Naive thymus-derived CD4-positive, alpha-beta T cell (primary cell): Measurements from ENCODE around the gene EHMT2. TPM values are rescaled to one million over a fixed set of nuclear protein-coding genes. Genes with fewer than 3 reads are reported as not detected.

ENCODE experiments used
- ATAC-seq: fragments of 150-1000 bp; cut with Tn5 transposase; 2 replicates; pipeline ENCODE4 v1.10.0; 2021; ENCODE audit warnings: mild to moderate bottlenecking, moderate library complexity
- CTCF ChIA-PET: fragments of 350-600 bp; sonication (Branson Sonifier 250); formaldehyde crosslinking; loops from one replicate; lab custom pipeline; 2021; ENCODE audit warnings: antibody characterized with exemption; lab: Charles Lee
- POLR2A ChIA-PET: fragments of 350-600 bp; sonication (Branson Sonifier 250); formaldehyde crosslinking; loops from one replicate; lab custom pipeline; 2021; ENCODE audit warnings: antibody characterized with exemption, inconsistent platforms; lab: Charles Lee
- DNase-seq, 9 donors: peaks; one replicate each; pipeline versions ENCODE4 v3.0.0 to v3.0.0-alpha.2; 2020 to 2022; ENCODE audit warnings: mixed read lengths in 1 of 9
- H3K27ac ChIP-seq: one replicate; pipeline ENCODE4 v1.7.0; 2013; ENCODE audit warnings: mild to moderate bottlenecking, low read depth, low read length, moderate library complexity
- H3K27me3 ChIP-seq, 2 donors: one replicate each; pipeline ENCODE4 v1.7.0; 2013; ENCODE audit warnings: low read length in 2 of 2, mild to moderate bottlenecking in 2 of 2, moderate library complexity in 2 of 2; ENCODE audit not compliant: control insufficient read depth in 2 of 2, insufficient read depth in 2 of 2
- H3K36me3 ChIP-seq, 3 experiments: 1 replicate in 2 of 3; 2 replicates in 1 of 3; pipeline ENCODE4 v1.7.0; 2013; ENCODE audit warnings: low read length in 3 of 3, mild to moderate bottlenecking in 3 of 3, moderate library complexity in 1 of 3; ENCODE audit not compliant: insufficient read depth in 3 of 3, control insufficient read depth in 2 of 3
- H3K4me1 ChIP-seq, 2 donors: one replicate each; pipeline ENCODE4 v1.7.0; 2013; ENCODE audit warnings: low read length in 2 of 2, mild to moderate bottlenecking in 2 of 2, moderate library complexity in 1 of 2; ENCODE audit not compliant: control insufficient read depth in 2 of 2, insufficient read depth in 2 of 2
- H3K4me3 ChIP-seq: 2 replicates; pipeline ENCODE4 v1.7.0; 2013; ENCODE audit warnings: mild to moderate bottlenecking, low read length
- H3K9me3 ChIP-seq, 3 experiments: 1 replicate in 2 of 3; 2 replicates in 1 of 3; pipeline ENCODE4 v1.7.0; 2013; ENCODE audit warnings: low read length in 3 of 3; ENCODE audit not compliant: control insufficient read depth in 2 of 3
- H3K27ac Mint-ChIP-seq, 9 donors: one replicate each; pipeline ENCODE4 v1.8.0; 2020 to 2022; ENCODE audit warnings: mixed read lengths in 9 of 9, mild to moderate bottlenecking in 8 of 9, moderate library complexity in 5 of 9, inconsistent platforms in 2 of 9
- H3K27me3 Mint-ChIP-seq, 5 donors: one replicate each; pipeline ENCODE4 v1.8.0; 2021 to 2022; ENCODE audit warnings: mixed read lengths in 5 of 5, mild to moderate bottlenecking in 1 of 5
- H3K36me3 Mint-ChIP-seq, 5 donors: one replicate each; pipeline ENCODE4 v1.8.0; 2020 to 2022; ENCODE audit warnings: mixed read lengths in 5 of 5, mild to moderate bottlenecking in 3 of 5, inconsistent platforms in 1 of 5
- H3K4me1 Mint-ChIP-seq, 7 donors: one replicate each; pipeline ENCODE4 v1.8.0; 2020 to 2022; ENCODE audit warnings: mixed read lengths in 7 of 7, mild to moderate bottlenecking in 3 of 7, inconsistent platforms in 1 of 7
- H3K4me3 Mint-ChIP-seq, 10 donors: one replicate each; pipeline ENCODE4 v1.8.0; 2020 to 2022; ENCODE audit warnings: mild to moderate bottlenecking in 10 of 10, mixed read lengths in 10 of 10, moderate library complexity in 6 of 10, inconsistent platforms in 2 of 10
- H3K9me3 Mint-ChIP-seq, 11 donors: one replicate each; pipeline ENCODE4 v1.8.0; 2020 to 2022; ENCODE audit warnings: mixed read lengths in 11 of 11, mild to moderate bottlenecking in 4 of 11, inconsistent platforms in 1 of 11, moderate library complexity in 1 of 11
- intact Hi-C, 2 donors: fragments of 100-400 bp; cut with micrococcal nuclease; formaldehyde crosslinking; loops; one replicate each; pipeline ENCODE4 v1.15.1; 2023
- polyA plus RNA-seq, 2 donors: library from polyadenylated mRNA; unstranded; fragments of 300-500 nt; fragmentation: Illumina TruSeq; gene quantifications; one replicate each; pipeline ENCODE4 v1.2.3, GENCODE V29; 2021
- total RNA-seq, 6 experiments: library from RNA in 5 of 6; stranded (reverse) in 5 of 6; gene quantifications; 1 replicate in 5 of 6; 2 replicates in 1 of 6; pipeline ENCODE4 v1.2.3 and lab custom pipeline; 2021 to 2026

The EHMT2 gene
- total and polyA plus RNA-seq, 7 experiments from 2014 or later: 37.3 to 94.2 (median 66.5) TPM

DNA sequence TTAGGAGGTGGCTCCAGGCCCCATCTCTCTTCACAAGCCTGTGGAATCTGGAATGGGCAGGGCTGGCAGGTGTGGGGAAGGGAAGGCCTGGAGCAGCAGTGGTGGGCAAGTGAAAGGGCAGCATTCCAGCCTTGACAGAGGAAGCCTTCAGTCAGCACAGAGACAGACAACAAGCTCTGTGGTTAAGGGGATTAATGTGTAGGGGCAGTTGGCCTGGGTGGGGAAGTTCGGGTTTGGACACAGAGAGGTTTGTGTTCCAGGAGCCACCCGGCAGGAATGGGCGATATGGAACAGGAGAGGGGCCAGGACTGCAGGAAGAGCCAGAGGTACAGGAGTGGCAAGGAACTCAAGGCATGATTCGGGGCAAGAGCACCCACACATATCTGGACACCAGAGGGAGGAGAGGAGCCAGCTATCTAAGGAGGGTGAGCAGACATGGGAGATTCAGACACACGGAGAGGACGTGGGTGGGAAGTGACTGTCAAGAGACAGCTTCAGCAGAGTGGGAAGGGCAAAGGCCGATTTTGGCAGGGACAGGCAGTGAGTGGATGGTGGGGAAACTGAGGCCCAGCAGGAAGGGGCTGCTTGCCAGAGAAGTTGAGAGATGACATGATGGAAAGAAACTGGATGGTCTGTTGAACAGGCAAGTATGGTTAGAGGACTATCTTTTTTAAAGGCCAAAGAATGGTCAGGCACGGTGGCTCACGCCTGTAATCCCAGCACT lies 16.2 kb downstream of the EHMT2 start:
- Histone ChIP-seq H3K9me3 (no peaks in the 10 kb centered on the region), H3K27me3 (no peaks in the 10 kb centered on the region), H3K4me3 (no peak overlapping the region), H3K36me3 (peaks cover 0 to 69% (median 3%) of the 10 kb centered on the region in 3 experiments), H3K27ac (no peak overlapping the region), H3K4me1 (no peaks in the 10 kb centered on the region)
- ATAC-seq (no peak), DNase-seq (no peak)
- intact Hi-C loops: no loop called here
- Mint-ChIP-seq H3K4me3 (no peak overlapping the region), H3K27me3 (no peaks in the 10 kb centered on the region), H3K36me3 (peaks cover 9 to 45% (median 21%) of the 10 kb centered on the region in 5 donors), H3K4me1 (peaks cover 0 to 5% (median 0%) of the 10 kb centered on the region in 7 donors), H3K27ac (peak overlapping the region in 1 of 9 donors; percentile 28), H3K9me3 (no peaks in the 10 kb centered on the region)
- CTCF ChIA-PET: interaction anchor here (0.6 kb wide), 1 partner anchor 296 kb away, joined by 3 read pairs; no protein-coding TSS in a partner anchor
- POLR2A ChIA-PET: no interaction called here

DNA sequence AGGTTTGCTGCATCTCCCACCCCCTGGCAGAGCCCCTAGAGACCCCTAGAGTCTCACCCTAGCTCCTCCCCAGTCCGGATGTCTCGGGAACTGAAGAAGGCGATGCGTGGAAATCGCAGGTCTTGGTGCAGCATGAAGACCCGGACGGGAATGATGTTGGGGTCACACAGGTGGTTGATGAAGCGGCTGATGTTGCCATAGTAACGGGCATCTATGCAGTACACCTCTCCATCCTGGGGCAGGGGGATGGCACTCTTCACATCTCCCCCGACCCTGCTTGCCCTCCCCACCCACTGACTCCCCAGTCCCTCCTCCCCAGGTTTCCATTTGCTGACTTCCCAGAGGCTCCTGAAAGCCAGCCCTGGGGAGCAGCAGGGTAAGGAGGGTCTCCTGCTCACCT lies 16.9 kb downstream of the EHMT2 start:
- ATAC-seq: no peak

DNA sequence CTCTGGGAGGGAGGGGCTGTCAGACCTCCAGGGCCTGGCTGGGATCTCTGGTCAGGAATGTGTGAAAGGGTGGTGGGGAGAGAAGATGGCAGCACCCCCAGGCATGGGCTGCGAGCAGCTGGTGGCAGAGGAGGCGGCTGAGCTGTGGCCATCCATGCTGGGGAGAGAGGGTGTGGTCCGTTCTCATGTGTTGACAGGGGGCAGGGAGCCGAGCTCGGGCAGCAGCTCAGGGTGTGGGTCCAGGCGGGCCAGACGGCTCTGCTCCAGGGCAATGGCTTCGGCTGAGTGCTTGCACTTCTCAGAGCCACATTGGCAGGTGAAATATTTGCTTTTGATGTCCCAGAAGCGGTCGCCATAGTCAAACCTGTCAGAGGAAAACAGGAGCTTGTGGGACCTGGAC lies 17.6 kb downstream of the EHMT2 start:
- Histone ChIP-seq H3K27me3 (no peaks in the 10 kb centered on the region), H3K9me3 (no peaks in the 10 kb centered on the region), H3K36me3 (peaks cover 0 to 55% (median 3%) of the 10 kb centered on the region in 3 experiments), H3K4me1 (no peaks in the 10 kb centered on the region), H3K27ac (no peak overlapping the region), H3K4me3 (no peak overlapping the region)
- Mint-ChIP-seq H3K27me3 (no peaks in the 10 kb centered on the region), H3K36me3 (peaks cover 6 to 35% (median 17%) of the 10 kb centered on the region in 5 donors), H3K27ac (no peak overlapping the region), H3K4me3 (no peak overlapping the region), H3K9me3 (no peaks in the 10 kb centered on the region), H3K4me1 (no peaks in the 10 kb centered on the region)
- intact Hi-C loops: no loop called here
- CTCF ChIA-PET: no interaction called here
- POLR2A ChIA-PET: no interaction called here
- no peak for ATAC-seq
- DNase-seq: no peak

More for the DNA sequence above, 16.9 kb downstream of the EHMT2 start:
- no peak overlapping the region for H3K4me3 ChIP-seq
- intact Hi-C loops: no loop called here
- no peaks in the 10 kb centered on the region for H3K9me3 ChIP-seq
- no peak overlapping the region for H3K27ac Mint-ChIP-seq
- no peak overlapping the region for H3K4me3 Mint-ChIP-seq
- H3K4me1 ChIP-seq: no peaks in the 10 kb centered on the region
- peaks cover 0 to 62% (median 3%) of the 10 kb centered on the region in 3 experiments for H3K36me3 ChIP-seq
- CTCF ChIA-PET: no interaction called here
- H3K4me1 Mint-ChIP-seq: no peaks in the 10 kb centered on the region
- H3K27me3 Mint-ChIP-seq: no peaks in the 10 kb centered on the region
- POLR2A ChIA-PET: no interaction called here
- no peaks in the 10 kb centered on the region for H3K27me3 ChIP-seq
- H3K27ac ChIP-seq: no peak overlapping the region
- H3K36me3 Mint-ChIP-seq: peaks cover 6 to 38% (median 17%) of the 10 kb centered on the region in 5 donors
- no peak for DNase-seq
- no peaks in the 10 kb centered on the region for H3K9me3 Mint-ChIP-seq

DNA sequence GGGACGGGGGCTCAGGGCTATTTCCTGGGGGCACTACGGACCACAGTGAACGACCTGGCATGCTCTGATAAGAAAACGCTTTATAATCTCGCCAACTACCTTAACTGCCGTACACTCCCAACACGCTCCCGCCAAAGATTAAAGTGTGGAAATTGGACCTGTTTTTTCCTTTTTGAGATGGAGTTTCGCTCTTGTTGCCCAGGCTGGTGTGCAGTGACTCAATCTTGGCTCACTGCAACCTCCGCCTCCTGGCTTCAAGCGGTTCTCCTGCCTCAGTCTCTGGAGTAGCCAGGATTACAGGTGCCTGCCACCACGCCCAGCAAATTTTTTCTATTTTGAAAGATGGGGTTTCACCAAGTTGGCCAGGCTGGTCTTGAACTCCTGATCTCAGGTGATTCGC lies 18.4 kb downstream of the EHMT2 start:
- DNase-seq: no peak
- Histone ChIP-seq H3K9me3 (no peaks in the 10 kb centered on the region), H3K4me1 (no peaks in the 10 kb centered on the region), H3K27ac (no peak overlapping the region), H3K4me3 (no peak overlapping the region), H3K27me3 (no peaks in the 10 kb centered on the region), H3K36me3 (peaks cover 0 to 48% (median 3%) of the 10 kb centered on the region in 3 experiments)
- Mint-ChIP-seq H3K4me3 (no peak overlapping the region), H3K9me3 (no peaks in the 10 kb centered on the region), H3K4me1 (peaks cover 0 to 3% (median 0%) of the 10 kb centered on the region in 7 donors), H3K36me3 (peaks cover 6 to 35% (median 17%) of the 10 kb centered on the region in 5 donors), H3K27me3 (no peaks in the 10 kb centered on the region), H3K27ac (no peak overlapping the region)
- intact Hi-C loops: no loop called here
- CTCF ChIA-PET: no interaction called here
- POLR2A ChIA-PET: no interaction called here
- ATAC-seq: no peak

DNA sequence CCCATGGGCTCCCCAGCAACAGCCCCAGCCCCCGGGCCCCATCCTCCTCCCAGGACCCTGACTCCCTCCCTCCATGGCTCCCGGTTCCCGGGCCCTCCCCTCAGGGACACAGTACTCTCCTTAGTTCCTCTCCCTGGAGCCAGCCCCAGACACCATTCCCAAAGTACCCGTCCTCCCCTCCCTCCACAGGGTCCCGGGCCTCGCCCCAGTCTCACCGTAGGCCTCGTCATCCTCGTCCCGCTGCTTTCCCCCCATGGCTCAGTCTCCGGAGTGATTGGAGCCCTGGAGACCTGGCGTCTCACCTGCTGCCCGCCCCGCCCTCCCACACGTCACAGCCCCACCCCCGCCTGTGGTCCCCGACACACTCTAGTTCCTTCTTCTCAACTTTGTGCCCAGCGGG lies 18.8 kb downstream of the EHMT2 start, which contains the start of gene SLC44A4:
Gene SLC44A4, minus strand, starts transcription at position 272 of the 400 bp plus-strand sequence. Its CDS starts 17 bp downstream, at position 255.
- Histone ChIP-seq H3K27ac (no peak within 1 kb of the TSS), H3K36me3 (peaks cover 0 to 43% (median 3%) of the 10 kb centered on the region in 3 experiments), H3K27me3 (no peaks in the 10 kb centered on the region), H3K9me3 (no peaks in the 10 kb centered on the region), H3K4me1 (no peaks in the 10 kb centered on the region), H3K4me3 (no peak within 1 kb of the TSS)
- Mint-ChIP-seq H3K4me1 (peaks cover 0 to 4% (median 0%) of the 10 kb centered on the region in 7 donors), H3K27ac (peak within 1 kb of the TSS in 2 of 9 donors; percentile 36 to 67), H3K36me3 (peaks cover 6 to 35% (median 17%) of the 10 kb centered on the region in 5 donors), H3K27me3 (no peaks in the 10 kb centered on the region), H3K9me3 (no peaks in the 10 kb centered on the region), H3K4me3 (no peak within 1 kb of the TSS)
- POLR2A ChIA-PET: interaction anchor here (0.5 kb wide), 1 partner anchor 19 kb away, joined by 4 read pairs; the partner anchor contains the start of gene EHMT2
- intact Hi-C loops: no loop called here
- CTCF ChIA-PET: no interaction called here
- DNase-seq (no peak), ATAC-seq (no peak)

DNA sequence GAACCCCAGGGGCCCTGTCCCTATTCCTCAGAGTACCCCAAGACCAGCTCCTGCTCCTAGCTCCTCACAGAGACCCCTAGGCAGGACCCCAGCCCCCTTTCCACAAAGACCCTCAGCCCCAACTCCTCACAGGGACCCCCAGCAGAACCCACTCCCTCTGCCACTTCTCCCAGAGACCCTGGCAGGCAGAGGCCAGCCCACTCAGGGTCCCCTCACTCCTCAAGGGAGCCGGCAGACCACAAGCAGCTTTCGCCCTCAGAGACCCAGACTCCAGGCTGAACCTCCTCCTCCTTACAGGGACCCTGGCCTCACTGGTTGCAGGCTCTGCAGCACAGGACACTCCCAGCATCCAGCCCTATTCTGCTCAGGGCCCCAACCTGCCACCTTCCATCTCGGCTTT lies 19.3 kb downstream of the EHMT2 start:
- POLR2A ChIA-PET: interaction anchor here (0.5 kb wide), 1 partner anchor 19 kb away, joined by 4 read pairs; the partner anchor contains the start of gene EHMT2
- intact Hi-C loops: no loop called here

More for the DNA sequence above, 19.3 kb downstream of the EHMT2 start:
- no peak for ATAC-seq
- H3K36me3 Mint-ChIP-seq: peaks cover 6 to 35% (median 17%) of the 10 kb centered on the region in 5 donors
- Histone ChIP-seq H3K27ac (no peak overlapping the region), H3K9me3 (no peaks in the 10 kb centered on the region), H3K36me3 (peaks cover 0 to 38% (median 3%) of the 10 kb centered on the region in 3 experiments), H3K4me1 (no peaks in the 10 kb centered on the region), H3K4me3 (no peak overlapping the region), H3K27me3 (no peaks in the 10 kb centered on the region)
- no peak overlapping the region for H3K4me3 Mint-ChIP-seq
- CTCF ChIA-PET: no interaction called here
- H3K4me1 Mint-ChIP-seq: peaks cover 0 to 4% (median 0%) of the 10 kb centered on the region in 7 donors
- DNase-seq: no peak
- no peaks in the 10 kb centered on the region for H3K9me3 Mint-ChIP-seq
- peak overlapping the region in 2 of 9 donors; percentile 36 to 67 for H3K27ac Mint-ChIP-seq
- H3K27me3 Mint-ChIP-seq: no peaks in the 10 kb centered on the region
